NCI-H1436 treated with DMSO at 0.1 percent for 48 hours (cell line): ENCODE results near the gene KLHDC7B.

ENCODE experiments used
- DNase-seq: peaks from one replicate; lab custom pipeline; 2025; lab: John Stamatoyannopoulos, UW

KLHDC7B gene

DNA sequence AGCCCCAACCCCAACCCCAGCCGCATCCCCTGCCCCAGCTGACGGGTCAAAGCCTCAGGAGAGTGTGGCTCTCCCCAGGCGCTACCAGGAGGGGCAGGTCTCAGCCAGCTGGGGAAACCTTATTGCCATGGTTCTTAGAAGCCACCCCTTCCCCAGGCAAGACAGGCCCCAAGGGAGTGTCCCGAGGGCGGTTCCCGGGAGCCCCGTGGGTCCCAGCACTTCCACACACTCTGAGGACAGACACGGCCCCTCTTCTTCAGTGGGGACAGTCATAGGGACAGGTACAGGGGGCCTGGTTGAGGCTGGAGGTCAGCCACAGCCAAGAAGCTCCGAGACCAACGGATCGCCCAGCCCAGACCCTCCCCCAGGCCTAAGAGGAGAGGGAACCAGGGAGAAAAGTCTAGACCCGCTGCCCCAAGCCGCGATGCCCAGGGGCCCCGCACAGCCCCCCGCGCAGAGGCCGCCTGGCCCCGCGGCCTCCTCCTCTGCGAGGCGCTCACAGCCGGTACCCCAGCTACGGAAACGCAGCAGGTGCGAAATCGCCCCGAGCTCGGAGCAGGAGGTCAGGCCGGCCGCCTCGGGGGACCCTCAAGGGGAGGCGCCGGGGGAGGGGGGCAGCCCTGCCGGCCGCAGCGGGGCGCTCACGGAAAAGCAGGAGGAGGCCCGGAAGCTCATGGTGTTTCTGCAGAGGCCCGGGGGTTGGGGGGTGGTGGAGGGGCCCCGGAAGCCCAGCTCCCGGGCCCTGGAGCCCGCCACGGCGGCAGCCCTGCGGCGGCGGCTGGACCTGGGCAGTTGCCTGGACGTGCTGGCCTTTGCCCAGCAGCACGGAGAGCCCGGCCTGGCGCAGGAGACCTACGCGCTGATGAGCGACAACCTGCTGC lies 2.6 kb downstream of the KLHDC7B start:
- DNase-seq, result no peak

GRCh38 chr22:50548921-50549790 lies 3.5 kb downstream of the KLHDC7B start:
- no peak for DNase-seq

- DNase-seq, result no peak
Measured at GRCh38 chr22:50550395-50550794, 4.7 kb downstream of the KLHDC7B start.

- DNase-seq, result no peak
Measured at GRCh38 chr22:50551160-50551752, 5.6 kb downstream of the KLHDC7B start.

GRCh38 chr22:50553310-50553709 lies 7.6 kb downstream of the KLHDC7B start:
- no peak for DNase-seq

- no peak for DNase-seq
Measured at GRCh38 chr22:50556703-50557102, 11.0 kb downstream of the KLHDC7B start.

DNA sequence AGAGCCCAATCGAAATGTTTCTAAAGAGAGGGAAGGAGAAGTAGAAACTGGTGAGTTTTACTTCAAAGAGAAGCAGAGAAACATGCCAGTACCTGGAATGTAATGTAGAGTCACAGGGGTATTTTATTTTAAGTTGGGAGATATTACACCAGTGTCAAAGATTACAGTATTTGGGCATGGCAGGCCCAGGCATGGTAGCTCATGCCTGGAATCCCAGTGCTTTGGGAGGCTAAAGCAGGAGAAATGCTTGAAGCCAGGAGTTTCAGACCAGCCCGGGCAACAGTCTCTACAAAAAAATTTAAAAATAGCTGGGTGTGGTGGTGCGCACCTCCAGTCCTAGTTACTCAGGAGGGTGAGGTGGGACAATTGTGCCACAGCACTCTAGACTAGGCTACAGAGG lies 14.3 kb downstream of the KLHDC7B start:
- no peak for DNase-seq

- no peak for DNase-seq
Measured at GRCh38 chr22:50561401-50562358, 16.0 kb downstream of the KLHDC7B start.

DNA sequence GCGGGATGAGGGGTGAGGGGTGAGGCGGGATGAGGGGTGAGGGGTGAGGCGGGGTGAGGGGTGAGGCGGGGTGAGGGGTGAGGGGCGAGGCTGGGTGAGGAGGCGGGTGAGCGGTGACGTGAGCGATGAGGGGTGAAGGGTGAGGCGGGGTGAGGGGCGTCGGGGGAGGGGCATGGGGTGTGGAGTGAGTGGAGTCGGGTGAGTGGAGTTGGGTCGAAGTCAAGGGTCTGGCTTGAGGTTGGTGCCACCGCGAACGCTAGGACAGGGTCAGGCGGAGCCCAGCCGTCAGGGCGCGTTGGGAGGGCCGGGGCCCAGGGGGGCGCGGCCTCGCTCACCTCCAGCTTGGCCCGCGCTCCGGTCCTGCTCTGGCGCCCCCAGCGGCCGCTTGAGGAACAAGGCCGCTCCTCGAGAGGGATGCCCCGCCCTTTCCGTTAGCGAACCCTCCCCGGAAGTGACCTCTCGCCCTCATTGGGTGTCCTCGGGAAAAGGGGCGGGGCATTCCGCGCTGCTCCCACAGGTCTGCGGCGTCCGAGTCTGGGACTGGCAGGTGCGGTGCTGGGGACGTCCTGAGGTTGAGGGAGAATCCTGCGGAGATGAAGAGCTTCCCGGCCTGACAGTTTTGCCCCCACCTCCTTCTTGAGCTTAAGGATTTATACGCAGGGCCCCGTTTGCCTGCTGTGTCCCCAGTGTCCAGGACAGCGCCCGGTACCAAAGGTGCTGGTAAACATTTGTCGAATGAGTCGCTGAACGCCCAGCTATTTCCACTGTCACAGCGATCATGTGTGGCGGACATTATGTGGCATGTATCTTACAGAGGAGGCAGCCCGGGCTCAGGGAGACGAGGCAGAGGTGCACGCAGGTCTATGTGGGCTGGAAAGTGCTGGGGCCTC lies 17.1 kb downstream of the KLHDC7B start, which contains the start of gene SYCE3:
Gene SYCE3, minus strand, starts transcription at position 397 of the 890 bp plus-strand sequence. CDS start 6,514 bp downstream, outside the sequence.
- peak; percentile 77 for DNase-seq

DNA sequence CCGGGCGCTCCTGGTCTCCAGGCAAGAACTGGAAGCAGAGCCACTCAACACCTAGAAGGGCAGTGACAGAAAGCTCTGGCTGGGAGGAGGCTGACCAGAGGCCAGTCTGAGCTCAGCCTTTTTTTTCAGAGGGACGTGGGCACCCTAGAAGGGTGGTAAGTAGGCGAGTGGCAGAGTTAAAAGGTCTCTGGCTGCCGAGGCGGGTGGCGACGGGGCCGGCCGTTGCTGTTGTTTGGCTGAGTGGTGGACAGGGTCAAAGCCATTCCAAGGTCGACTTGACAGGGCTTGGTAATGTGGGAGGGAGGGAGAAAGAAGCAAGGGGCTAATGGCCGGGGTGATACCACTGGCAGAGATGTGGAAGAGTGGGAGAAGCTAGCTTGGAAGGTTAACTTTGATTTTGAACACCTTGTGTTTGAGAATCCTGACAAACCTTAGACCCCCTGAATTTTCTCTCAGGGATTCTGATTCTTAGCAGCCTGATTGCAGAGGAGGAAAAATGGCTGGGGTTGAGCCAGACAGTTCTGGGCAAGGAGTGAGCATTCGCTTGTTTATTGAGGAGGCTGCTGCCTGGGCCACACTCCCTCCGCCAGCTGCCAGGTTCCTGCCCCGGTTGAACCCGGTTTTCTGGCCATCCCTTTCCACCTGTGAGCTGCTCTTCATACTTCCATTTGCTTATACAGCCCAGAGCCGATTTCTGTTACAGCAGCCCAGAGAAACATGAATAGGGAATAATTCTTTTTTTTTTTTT lies 17.9 kb downstream of the KLHDC7B start:
- no peak for DNase-seq

DNA sequence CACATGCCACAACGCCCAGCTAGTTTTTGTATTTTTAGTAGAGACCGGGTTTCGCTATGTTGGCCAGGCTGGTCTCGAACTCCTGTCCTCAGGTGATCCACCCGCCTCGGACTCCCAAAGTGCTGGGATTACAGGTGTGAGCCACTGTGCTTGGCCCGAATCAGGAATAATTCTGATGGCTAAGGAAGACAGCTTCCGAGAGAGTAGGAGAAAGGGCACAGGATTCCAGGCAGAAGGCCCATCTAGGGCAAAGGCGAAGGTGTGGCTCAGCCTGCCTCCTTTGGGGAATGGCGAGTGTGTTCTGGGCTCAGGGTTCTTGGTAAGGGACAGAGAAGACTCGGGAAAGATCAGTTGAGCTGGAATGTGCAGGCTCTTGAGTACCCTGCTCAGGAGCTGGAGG lies 18.6 kb downstream of the KLHDC7B start:
- no peak for DNase-seq

DNA sequence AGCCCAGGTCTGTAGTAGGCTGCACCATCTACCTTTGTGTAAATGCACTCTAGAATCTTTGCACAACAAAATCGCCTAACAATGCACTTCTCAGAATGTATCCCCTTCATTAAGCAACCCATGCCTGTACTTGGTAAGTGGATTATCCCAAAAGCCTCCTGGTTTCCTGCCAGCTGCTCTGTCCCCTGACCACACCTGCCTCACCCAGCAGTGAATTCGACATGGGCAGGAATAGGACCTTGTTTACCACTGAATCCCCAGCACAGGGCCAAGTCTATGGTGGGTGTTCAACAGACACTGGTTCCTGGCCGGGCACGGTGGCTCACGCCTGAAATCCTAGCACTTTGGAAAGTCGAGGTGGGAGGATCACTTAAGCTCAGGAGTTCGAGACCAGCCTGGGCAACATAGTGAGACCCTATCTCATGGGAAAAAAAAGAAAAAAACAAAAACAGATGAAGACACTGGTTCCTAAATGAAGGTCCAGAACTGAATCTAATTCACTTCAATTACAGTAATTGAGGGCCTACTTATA lies 22.1 kb downstream of the KLHDC7B start:
- DNase-seq, result no peak

DNA sequence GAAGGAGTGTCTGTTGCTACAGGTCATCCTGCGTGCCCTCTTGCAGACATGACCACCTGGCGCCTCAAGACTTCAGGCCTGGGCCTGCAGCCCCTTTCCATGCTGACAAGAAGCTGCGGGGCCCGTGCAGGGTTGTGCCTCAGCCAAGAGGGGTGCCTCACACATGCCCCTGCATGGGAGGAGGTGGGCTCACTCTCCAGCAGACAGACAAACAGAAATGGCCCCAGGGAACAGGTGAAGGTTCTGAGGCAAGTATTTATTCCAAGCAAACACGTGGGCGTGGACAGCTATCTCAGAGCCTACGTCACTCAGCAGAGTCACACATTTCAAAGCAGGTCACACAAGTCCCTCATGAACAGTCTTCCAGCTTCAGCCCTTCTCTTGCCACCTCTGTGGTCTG lies 22.9 kb downstream of the KLHDC7B start:
- DNase-seq, result no peak

- DNase-seq, result no peak
Measured at GRCh38 chr22:50569041-50569459, 23.4 kb downstream of the KLHDC7B start.

GRCh38 chr22:50569896-50570535 lies 24.3 kb downstream of the KLHDC7B start:
- DNase-seq, result no peak

- DNase-seq, result no peak
Measured at GRCh38 chr22:50570861-50571260, 25.2 kb downstream of the KLHDC7B start.

GRCh38 chr22:50571264-50572175 lies 25.8 kb downstream of the KLHDC7B start:
- DNase-seq, result no peak

DNA sequence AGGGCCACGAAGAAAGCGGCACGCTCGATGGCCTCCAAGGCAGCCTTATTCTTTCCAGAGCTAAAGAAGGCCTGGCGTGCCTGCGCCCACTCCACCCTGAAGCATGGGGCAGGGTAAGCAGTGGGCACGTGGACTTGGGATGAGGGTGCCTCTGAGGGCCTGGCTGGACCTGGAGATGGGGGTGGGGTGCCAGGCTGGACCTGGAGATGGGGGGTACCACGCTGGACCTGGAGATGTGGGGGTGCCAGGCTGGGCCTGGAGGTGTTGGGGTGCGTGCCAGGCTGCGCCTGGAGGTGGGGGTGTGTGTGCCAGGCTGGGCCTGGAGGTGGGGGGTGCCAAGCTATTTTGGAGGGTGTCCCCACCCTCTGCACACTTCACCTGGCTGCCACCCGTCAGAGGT lies 27.3 kb downstream of the KLHDC7B start:
- DNase-seq, result no peak
